Loucy (cell line): ENCODE results near the gene IFI6.
A peak's percentile ranks its signal among the peaks of the same experiment; 100 is the strongest.

Experiments
- H2AFZ ChIP-seq: fragments of 200-600 bp; sonication (generic); 2 replicates; pipeline ENCODE4 v1.6.0; 2016; ENCODE audit warnings: antibody characterized with exemption, mild to moderate bottlenecking, low read length, moderate library complexity
- H3F3A ChIP-seq: fragments of 200-600 bp; 2 replicates; pipeline ENCODE4 v1.6.0; 2016; ENCODE audit warnings: antibody characterized with exemption, low read depth, mild to moderate bottlenecking
- H3K27me3 ChIP-seq: fragments of 200-600 bp; sonication (generic); 2 replicates; pipeline ENCODE4 v1.6.1; 2014; ENCODE audit warnings: low read length, mild to moderate bottlenecking; ENCODE audit not compliant: insufficient read depth, poor library complexity, severe bottlenecking
- H3K36me3 ChIP-seq: fragments of 200-600 bp; sonication (generic); 2 replicates; pipeline ENCODE4 v1.6.1; 2016; ENCODE audit warnings: low read length; ENCODE audit not compliant: insufficient read depth
- H3K4me1 ChIP-seq: fragments of 200-600 bp; sonication (generic); 2 replicates; pipeline ENCODE4 v1.5.1; 2014; ENCODE audit warnings: low read length, mild to moderate bottlenecking; ENCODE audit not compliant: insufficient read depth, poor library complexity, severe bottlenecking
- H3K4me2 ChIP-seq: fragments of 200-600 bp; sonication (generic); 2 replicates; pipeline ENCODE4 v1.6.0; 2014; ENCODE audit warnings: antibody characterized with exemption, low read length, low read depth, mild to moderate bottlenecking; ENCODE audit not compliant: poor library complexity, severe bottlenecking
- H3K4me3 ChIP-seq: fragments of 200-600 bp; sonication (generic); 2 replicates; pipeline ENCODE4 v1.5.1; 2014; ENCODE audit warnings: low read length, mild to moderate bottlenecking, mixed read lengths; ENCODE audit not compliant: poor library complexity, severe bottlenecking
- H3K79me2 ChIP-seq: fragments of 200-600 bp; sonication (generic); 2 replicates; pipeline ENCODE4 v1.6.1; 2014; ENCODE audit warnings: low read length; ENCODE audit not compliant: insufficient read depth
- H3K9ac ChIP-seq: fragments of 200-600 bp; sonication (generic); 2 replicates; pipeline ENCODE4 v1.6.0; 2014; ENCODE audit warnings: mild to moderate bottlenecking, low read depth, low read length, moderate library complexity; ENCODE audit not compliant: poor library complexity, severe bottlenecking
- H3K9me2 ChIP-seq: fragments of 200-600 bp; sonication (generic); replicated peaks from 2 replicates; pipeline ENCODE4 v1.6.1; 2016; ENCODE audit warnings: low read depth, low read length, mixed read lengths
- H3K9me3 ChIP-seq: fragments of 200-600 bp; sonication (generic); 2 replicates; pipeline ENCODE4 v1.6.1; 2014; ENCODE audit warnings: mild to moderate bottlenecking, antibody characterized with exemption, low read length, low read depth; ENCODE audit not compliant: insufficient read depth
- H4K20me1 ChIP-seq: fragments of 200-600 bp; sonication (generic); 2 replicates; pipeline ENCODE4 v1.6.0; 2014; ENCODE audit warnings: antibody characterized with exemption, low read length, mild to moderate bottlenecking; ENCODE audit not compliant: insufficient read depth, poor library complexity, severe bottlenecking
- CTCF ChIP-seq: fragments of 200-600 bp; sonication (generic); conservative IDR thresholded peaks from 2 replicates; pipeline ENCODE4 v1.5.1; 2014; ENCODE audit warnings: mild to moderate bottlenecking, antibody characterized with exemption, low read length
- EZH2phosphoT487 ChIP-seq: fragments of 200-600 bp; IDR thresholded peaks from 2 replicates; pipeline ENCODE4 v1.6.1; 2018; ENCODE audit warnings: antibody characterized with exemption, mild to moderate bottlenecking, moderate library complexity, borderline replicate concordance

Gene IFI6

GRCh38 chr1:27678747-27679146 is 6.8 kb upstream of the IFI6 start:
- no peak for TF ChIP-seq EZH2phosphoT487
- no peak for TF ChIP-seq CTCF
- no peaks in the 10 kb centered on the region for H3K9me2 ChIP-seq
- no peaks in the 10 kb centered on the region for H3K79me2 ChIP-seq

GRCh38 chr1:27676410-27676809 is 4.4 kb upstream of the IFI6 start:
- H3K4me2 ChIP-seq: no peak overlapping the region
- H3F3A ChIP-seq: peaks cover 9% of the 10 kb centered on the region; the same call in 1 of the 2 replicates
- no peaks in the 10 kb centered on the region for H3K9me2 ChIP-seq
- H2AFZ ChIP-seq: no peak overlapping the region
- H3K9me3 ChIP-seq: peaks cover 3% of the 10 kb centered on the region; the same call in 1 of the 2 replicates
- H3K4me1 ChIP-seq: peaks cover 12% of the 10 kb centered on the region
- H3K4me3 ChIP-seq: no peak overlapping the region
- H4K20me1 ChIP-seq: no peaks in the 10 kb centered on the region
- H3K27me3 ChIP-seq: no peaks in the 10 kb centered on the region
- no peaks in the 10 kb centered on the region for H3K79me2 ChIP-seq
- TF ChIP-seq EZH2phosphoT487 (no peak), CTCF (no peak)
- H3K36me3 ChIP-seq: no peaks in the 10 kb centered on the region
- H3K9ac ChIP-seq: no peak overlapping the region

More at GRCh38 chr1:27678747-27679146, 6.8 kb upstream of the IFI6 start:
- no peaks in the 10 kb centered on the region for H3K4me1 ChIP-seq
- no peaks in the 10 kb centered on the region for H4K20me1 ChIP-seq
- H3K4me3 ChIP-seq: no peak overlapping the region
- H3K9ac ChIP-seq: no peak overlapping the region
- H3K36me3 ChIP-seq: no peaks in the 10 kb centered on the region
- no peaks in the 10 kb centered on the region for H3F3A ChIP-seq
- no peak overlapping the region for H2AFZ ChIP-seq
- H3K9me3 ChIP-seq: peaks cover 6% of the 10 kb centered on the region; the same call in 1 of the 2 replicates
- H3K27me3 ChIP-seq: no peaks in the 10 kb centered on the region
- no peak overlapping the region for H3K4me2 ChIP-seq

GRCh38 chr1:27672750-27673112 is 739 bp upstream of the IFI6 start:
- H3K36me3 ChIP-seq: no peaks in the 10 kb centered on the region
- peak overlapping the region; percentile 74 for H3K4me3 ChIP-seq
- no peaks in the 10 kb centered on the region for H3K9me2 ChIP-seq
- no peaks in the 10 kb centered on the region for H3K9me3 ChIP-seq
- H3K4me1 ChIP-seq: peaks cover 28% of the 10 kb centered on the region
- peaks cover 4% of the 10 kb centered on the region; the same call in 1 of the 2 replicates for H3K79me2 ChIP-seq
- no peaks in the 10 kb centered on the region for H4K20me1 ChIP-seq
- peak overlapping the region; percentile 95 for H3K4me2 ChIP-seq
- H3K9ac ChIP-seq: peak overlapping the region; percentile 72
- H2AFZ ChIP-seq: peak overlapping the region; percentile 75
- peaks cover 12% of the 10 kb centered on the region; the same call in 1 of the 2 replicates for H3F3A ChIP-seq
- TF ChIP-seq EZH2phosphoT487 (no peak), CTCF (no peak)
- no peaks in the 10 kb centered on the region for H3K27me3 ChIP-seq
